ENCODE measurements around the gene NCBP1.

NCBP1 gene

GRCh38 chr9:97705354-97705950, 71.8 kb downstream of the NCBP1 start:
- Histone ChIP-seq H3K27me3 (ENCODE audit: insufficient read depth, low read depth, severe bottlenecking) (no peaks in the 10 kb centered on the region), H3K27ac (no peak overlapping the region), H3K36me3 (no peaks in the 10 kb centered on the region), H3K9me3 (ENCODE audit: severe bottlenecking) (no peaks in the 10 kb centered on the region), H3K4me3 (ENCODE audit: low read depth, low read length) (no peak overlapping the region)
- TF ChIP-seq CTCF (IDR thresholded peaks at IDR 0.05; ENCODE audit: low read depth, low read length), result no peak
- DNase-seq, result no peak

GRCh38 chr9:97706246-97706645, 72.6 kb downstream of the NCBP1 start:
- no peaks in the 10 kb centered on the region for H3K9me3 ChIP-seq (ENCODE audit: severe bottlenecking)
- DNase-seq, result no peak
- no peak for TF ChIP-seq CTCF (IDR thresholded peaks at IDR 0.05; ENCODE audit: low read depth, low read length)

GRCh38 chr9:97710356-97711222, 77.0 kb downstream of the NCBP1 start:
- H3K9me3 ChIP-seq (ENCODE audit: severe bottlenecking), result no peaks in the 10 kb centered on the region
- H3K36me3 ChIP-seq, result no peaks in the 10 kb centered on the region
- TF ChIP-seq CTCF (IDR thresholded peaks at IDR 0.05; ENCODE audit: low read depth, low read length), result peak; percentile 80

More at GRCh38 chr9:97706246-97706645, 72.6 kb downstream of the NCBP1 start:
- no peak overlapping the region for H3K4me3 ChIP-seq (ENCODE audit: low read depth, low read length)
- H3K27ac ChIP-seq, result no peak overlapping the region
- no peaks in the 10 kb centered on the region for H3K27me3 ChIP-seq (ENCODE audit: insufficient read depth, low read depth, severe bottlenecking)
- no peaks in the 10 kb centered on the region for H3K36me3 ChIP-seq

GRCh38 chr9:97711223-97711626, 77.6 kb downstream of the NCBP1 start:
- no peaks in the 10 kb centered on the region for H3K9me3 ChIP-seq (ENCODE audit: severe bottlenecking)
- H3K4me3 ChIP-seq (ENCODE audit: low read depth, low read length), result no peak overlapping the region

More at GRCh38 chr9:97710356-97711222, 77.0 kb downstream of the NCBP1 start:
- Histone ChIP-seq H3K27me3 (ENCODE audit: insufficient read depth, low read depth, severe bottlenecking) (no peaks in the 10 kb centered on the region), H3K27ac (no peak overlapping the region), H3K4me3 (ENCODE audit: low read depth, low read length) (no peak overlapping the region)
- DNase-seq, result peak; percentile 56

GRCh38 chr9:97714435-97714834, 80.8 kb downstream of the NCBP1 start:
- Histone ChIP-seq H3K27me3 (ENCODE audit: insufficient read depth, low read depth, severe bottlenecking) (no peaks in the 10 kb centered on the region), H3K9me3 (ENCODE audit: severe bottlenecking) (no peaks in the 10 kb centered on the region), H3K4me3 (ENCODE audit: low read depth, low read length) (no peak overlapping the region), H3K27ac (no peak overlapping the region), H3K36me3 (no peaks in the 10 kb centered on the region)
- no peak for TF ChIP-seq CTCF (IDR thresholded peaks at IDR 0.05; ENCODE audit: low read depth, low read length)
- no peak for DNase-seq

More at GRCh38 chr9:97711223-97711626, 77.6 kb downstream of the NCBP1 start:
- DNase-seq, result no peak
- no peak for TF ChIP-seq CTCF (IDR thresholded peaks at IDR 0.05; ENCODE audit: low read depth, low read length)
- Histone ChIP-seq H3K36me3 (no peaks in the 10 kb centered on the region), H3K27me3 (ENCODE audit: insufficient read depth, low read depth, severe bottlenecking) (no peaks in the 10 kb centered on the region), H3K27ac (no peak overlapping the region)
